Measurements from ENCODE around the gene EFCAB6.

The EFCAB6 gene

DNA sequence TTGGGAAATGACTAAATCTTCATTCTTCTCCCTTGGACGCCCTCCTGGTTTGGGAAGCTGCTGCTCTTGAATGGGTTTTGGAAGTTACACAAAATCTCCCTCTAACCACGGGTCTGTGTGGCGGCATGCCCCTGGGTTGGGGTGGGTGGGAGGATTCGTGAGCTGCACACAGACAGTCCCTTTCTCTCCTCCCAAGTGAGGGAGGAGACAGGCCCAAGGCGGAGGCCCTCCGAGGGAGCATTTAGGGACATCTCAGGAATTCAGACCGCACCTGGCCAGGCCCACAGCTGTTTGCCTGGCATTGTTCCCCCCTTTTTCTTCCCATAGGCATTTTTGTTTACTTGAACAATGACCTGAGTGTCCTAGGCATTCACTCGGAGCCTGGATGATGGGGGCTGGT is 306.2 kb downstream of the EFCAB6 start:
- no peak for DNase-seq (ENCODE audit: low read depth, low spot score)

DNA sequence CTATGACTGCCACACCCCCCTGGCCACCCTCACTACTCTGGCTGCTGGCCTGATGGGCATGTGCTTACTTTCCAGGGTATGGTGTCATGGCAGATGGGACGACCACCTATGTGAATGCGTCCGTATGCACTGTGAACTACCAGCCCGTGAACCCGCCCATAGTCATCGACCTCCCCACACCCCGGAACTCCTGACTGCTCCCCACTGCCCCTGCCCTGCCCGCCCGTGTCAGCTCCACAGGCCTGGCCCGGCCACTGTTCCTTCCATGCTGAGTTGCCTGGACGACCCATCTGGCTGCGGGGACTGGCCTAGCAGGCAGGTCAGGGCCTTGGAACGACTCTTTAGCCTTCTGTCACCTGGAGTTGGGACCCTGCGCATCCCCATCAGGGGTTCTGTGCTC is 306.7 kb downstream of the EFCAB6 start:
- DNase-seq (ENCODE audit: low read depth, low spot score), result no peak

DNA sequence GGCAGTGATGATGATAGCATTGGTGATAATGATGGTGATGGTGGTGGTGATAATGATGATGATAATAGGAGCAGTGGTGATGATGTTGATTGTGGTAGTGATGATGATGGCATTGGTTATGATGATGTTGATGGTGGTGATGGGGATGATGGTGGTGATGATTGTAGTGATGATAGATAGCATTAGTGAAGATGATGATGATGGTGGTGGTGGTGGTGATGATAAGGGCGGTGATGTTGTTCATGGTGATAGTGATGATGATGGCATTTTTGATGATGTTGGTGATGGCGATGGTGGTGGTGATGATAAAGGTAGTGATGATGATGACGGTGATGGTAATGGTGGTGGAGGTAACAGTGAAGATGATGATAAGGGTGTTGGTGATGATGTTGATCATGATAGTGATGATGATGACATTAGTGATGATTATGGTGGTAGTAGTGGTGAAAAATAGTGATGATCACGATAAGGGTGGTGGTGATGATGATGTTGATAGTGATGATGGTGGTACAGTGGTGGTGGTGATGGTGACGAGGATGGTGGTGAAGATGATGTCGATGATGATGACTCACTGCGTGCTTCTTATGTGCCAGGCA is 307.3 kb downstream of the EFCAB6 start:
- no peak for DNase-seq (ENCODE audit: low read depth, low spot score)

DNA sequence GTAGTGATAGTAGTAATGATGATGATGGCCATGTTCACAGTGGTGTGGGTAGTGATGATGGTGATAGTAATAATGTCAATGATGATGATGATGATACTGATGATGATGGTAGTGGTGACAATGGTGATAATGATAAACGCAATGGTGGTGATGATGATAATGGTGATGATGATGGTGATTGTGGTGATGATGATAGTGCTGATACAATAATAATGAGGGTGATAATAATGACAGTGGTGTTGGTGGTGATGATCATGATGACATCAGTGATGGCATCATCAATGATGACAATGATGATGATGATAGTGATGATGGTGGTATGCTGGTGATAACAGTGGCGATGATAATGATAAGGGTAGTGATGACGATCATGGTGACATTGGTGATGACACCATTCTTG is 308.0 kb downstream of the EFCAB6 start:
- no peak for DNase-seq (ENCODE audit: low read depth, low spot score)

DNA sequence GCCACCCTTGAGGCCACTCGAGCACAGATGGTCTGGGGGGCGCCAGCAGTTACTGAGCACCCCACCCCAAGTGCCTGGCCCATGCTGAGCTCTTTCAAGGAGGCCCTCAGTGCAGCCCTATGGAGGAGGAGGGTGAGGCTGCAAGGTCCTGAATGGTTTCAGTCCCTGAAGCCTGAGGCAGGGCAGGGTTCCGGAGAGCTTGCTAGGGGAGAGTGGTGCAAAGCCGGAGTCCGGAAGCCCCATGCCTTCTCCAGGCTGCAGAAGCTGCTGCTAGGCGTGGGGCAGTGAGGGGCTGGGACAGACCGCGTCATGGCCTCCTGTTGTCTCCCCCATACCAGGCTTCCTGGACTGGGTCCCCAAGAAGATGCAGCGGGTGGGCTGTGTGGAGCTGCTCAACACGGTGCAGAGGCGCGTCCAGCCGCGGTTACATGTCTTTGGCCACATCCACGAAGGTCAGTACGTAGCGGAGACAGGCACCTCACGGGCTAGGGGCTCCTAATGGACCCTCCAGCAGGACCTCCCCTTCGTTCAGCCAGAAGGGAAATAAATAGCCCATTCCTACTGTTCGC is 309.7 kb downstream of the EFCAB6 start:
- no peak for DNase-seq (ENCODE audit: low read depth, low spot score)

DNA sequence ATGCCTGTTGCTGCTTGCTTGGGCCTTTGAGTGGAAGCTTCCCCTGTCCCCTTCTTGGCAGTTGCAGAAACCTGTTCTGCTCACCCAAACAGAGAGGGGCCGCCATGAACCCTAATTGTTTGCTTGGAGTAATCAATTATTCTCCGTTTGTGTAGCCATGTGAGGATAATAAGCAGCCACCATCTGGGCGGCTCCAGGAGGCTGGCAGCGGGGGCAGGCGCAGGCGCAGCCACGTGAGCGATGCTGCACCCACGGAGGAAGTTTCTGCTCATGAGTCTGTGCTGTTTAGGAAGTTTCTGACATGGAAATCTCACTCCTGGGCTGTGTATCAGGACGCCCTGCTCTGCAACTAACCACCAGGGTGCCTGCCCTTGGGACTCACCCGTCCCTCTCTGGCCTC is 310.2 kb downstream of the EFCAB6 start:
- no peak for DNase-seq (ENCODE audit: low read depth, low spot score)

DNA sequence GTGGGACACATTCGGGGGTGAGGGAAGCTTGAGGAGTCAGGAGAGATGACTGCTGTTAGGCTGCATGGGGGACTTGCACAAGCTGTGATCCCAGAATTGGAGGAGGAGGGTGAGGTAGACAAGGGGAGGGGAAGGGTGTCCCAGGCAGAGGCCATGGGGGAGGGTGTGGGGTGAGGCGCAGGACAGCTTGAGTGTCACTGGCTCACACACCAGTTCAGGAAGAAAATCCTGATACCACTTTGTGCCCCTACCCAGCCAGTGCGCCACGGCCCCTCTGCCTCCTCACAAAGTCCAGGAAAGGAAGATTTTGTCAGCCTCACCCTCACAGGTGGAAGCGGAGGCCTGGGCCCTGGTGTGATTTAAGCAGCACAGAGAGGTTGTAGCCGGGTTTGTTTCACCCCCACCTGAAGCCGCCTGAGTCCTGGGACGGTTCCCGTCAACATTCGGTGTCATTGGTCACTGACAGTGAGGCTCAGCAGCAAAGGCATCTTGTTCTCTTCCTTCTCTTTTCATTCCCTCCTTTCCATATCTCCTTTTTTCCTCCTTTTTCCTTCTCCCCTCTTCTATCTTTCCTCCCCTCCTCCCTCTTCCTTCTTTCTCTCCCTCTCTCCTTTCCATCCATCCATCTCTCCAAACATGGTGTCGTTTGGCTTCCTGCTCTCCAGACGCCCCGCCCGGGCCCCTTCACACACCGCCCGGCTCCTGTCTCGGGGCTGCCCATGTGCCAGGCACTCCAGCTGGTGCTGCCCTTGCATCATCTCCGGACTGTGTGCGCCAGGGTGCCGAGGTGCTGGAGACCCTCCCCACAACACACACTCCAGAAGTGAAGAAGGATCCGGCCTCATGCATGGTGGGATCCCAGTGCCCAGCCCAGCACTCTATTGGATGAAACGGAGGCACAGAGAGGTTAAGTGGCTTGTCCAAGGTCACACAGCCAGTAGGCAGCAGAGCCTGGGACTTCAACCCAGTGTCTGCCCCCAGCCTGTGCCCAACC is 311.0 kb downstream of the EFCAB6 start:
- DNase-seq (ENCODE audit: low read depth, low spot score), result no peak

DNA sequence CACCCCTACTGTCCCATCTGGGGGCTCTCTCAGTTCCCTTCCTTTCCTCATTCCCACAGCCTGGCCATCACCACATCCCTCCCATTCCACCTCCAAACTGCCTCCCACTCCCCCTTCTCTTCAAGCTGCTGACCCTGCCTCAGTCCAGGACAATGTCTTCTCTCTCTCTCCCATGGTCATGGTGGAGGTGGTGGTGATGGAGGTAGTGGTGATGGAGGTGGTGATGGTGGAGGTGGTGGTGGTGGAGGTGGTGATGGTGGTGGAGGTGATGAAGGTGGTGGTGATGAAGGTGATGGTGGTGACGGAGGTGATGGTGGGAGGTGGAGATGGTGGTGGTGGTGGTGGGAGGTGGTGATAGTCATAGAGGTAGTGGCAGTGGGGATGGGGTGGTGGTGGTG is 313.2 kb downstream of the EFCAB6 start:
- DNase-seq (ENCODE audit: low read depth, low spot score), result no peak

DNA sequence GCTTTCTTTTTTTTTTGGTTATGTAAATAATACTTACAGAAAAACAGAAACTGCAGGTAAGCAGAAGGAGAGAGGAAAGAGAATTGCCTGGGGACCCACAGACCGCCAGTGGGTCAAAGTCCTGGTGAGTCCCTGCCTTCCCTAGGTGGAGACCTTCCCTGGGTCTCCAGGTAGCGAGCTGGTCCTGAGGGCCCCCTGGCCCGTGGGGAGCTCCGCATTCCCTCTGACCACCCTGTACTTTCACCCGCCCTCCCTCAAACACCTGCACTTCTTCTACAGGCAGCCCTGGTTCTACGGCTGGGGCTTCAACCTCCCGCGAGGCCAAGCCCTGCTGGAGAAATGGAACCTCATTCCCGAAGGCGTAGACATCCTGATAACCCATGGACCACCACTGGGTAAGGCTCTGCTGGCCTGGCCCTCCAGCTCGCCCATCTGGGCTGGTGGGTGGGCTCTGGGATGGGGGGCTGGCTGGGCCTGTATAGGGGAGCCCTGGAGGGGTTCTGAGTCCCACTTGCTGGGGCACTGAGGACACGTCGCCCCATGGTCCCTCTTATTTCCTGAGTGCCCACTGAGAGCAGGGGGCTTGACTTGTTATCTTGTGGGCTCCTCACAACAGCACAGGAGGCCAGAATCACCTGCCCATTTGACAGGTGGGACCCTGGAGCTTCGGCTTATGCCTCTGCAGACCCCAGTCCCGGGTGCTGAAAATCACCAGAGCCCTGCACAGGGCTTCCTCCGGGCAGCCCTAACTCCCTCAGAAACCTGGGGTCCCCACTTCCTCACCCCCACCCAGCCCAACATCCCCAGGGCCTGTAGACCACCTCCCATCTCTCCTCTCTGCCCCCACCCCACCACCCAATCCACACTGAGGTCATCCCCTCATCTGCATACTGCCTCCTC is 313.9 kb downstream of the EFCAB6 start:
- DNase-seq (ENCODE audit: low read depth, low spot score), result no peak

DNA sequence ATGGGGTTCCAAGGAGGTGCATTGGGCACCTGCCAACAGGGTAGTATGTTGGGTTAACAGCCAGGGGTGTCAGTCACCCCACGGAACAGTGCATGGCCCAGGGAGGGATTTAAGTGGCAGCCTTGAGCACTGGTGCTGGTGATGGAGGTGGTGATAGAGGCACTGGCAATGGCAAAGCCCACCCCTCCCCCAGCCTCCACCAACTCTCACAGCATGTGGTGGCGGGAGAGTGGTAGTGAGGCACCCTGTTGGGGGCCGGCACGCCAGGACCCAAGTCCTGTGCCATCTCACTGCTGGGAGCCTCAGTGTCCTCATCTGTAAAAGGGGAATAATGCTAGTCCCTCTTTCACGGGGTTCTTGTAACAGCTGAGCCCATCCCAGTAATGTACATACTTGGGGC is 318.8 kb downstream of the EFCAB6 start:
- no peak for DNase-seq (ENCODE audit: low read depth, low spot score)

DNA sequence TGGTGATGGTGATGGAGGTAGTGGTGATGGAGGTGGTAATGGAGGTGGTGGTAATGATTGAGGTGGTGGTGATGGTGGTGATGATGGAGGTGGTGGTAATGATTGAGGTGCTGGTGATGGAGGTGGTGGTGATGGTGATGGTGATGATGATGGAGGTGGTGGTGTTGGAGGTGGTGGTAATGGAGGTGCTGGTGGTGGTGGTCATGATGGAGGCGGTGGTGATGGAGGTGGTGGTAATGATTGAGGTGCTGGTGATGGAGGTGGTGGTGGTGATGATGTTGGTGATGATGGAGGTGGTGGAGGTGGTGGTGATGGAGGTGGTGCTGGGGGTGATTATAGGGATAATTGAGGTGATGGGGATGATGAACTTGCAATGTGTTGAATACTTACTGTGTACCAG is 320.4 kb downstream of the EFCAB6 start:
- no peak for DNase-seq (ENCODE audit: low read depth, low spot score)

DNA sequence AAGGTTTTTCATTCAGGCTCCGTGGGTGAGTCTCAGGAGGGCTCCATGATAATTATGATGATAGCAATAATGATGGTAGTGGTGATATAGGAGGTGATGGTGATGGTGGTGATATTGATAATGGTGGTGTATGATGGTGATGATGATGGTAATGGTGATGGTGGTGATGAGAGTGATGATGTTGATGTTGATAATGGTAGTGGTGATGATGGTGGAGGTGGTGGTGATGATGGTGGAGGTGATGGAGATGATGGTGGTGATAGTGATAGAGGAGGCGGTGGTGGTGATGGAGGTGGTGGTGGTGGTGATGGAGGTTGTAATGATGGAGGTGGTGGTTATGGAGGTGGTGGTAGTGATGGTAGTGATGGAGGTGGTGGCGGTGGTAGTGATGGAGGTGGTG is 320.9 kb downstream of the EFCAB6 start:
- DNase-seq (ENCODE audit: low read depth, low spot score), result no peak

DNA sequence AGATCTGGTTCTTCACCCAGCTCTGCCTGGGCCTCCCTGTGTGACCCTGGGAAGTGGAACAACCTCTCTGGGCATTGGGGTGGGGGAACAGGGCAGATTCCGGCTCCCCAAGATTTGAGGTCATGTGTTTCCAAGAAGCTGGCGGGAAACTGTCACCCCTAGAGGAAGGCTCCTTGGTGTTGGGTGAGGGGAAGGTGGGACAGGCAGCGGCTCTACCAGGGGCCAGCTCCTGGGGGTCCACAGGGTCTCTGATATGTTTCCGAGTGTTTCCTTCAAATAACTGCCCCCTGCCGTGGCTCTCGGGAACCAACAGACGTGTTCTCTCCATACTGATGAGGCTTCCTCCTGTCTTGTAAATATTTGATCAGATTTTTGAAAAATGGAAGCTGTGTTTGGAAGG is 321.8 kb downstream of the EFCAB6 start:
- no peak for DNase-seq (ENCODE audit: low read depth, low spot score)

DNA sequence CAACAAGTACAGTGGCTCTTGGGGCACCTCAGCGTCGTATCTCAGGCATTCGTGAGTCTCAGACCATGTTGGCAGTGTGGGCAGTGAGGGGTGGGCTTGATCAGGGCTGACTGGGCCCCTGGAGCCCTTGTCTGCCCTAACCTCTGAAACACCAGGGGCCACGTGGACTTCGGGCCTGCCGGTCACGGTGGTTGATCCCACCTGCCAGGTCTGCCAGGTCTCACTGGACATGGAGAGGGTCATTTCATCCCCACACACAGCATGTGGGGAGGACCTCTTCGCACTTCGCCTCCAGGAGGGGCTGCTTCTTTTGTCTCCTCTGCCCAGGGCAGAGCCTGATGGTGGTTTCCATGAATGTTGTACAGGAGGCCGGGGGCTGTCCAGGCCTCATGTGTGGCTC is 323.2 kb downstream of the EFCAB6 start:
- DNase-seq (ENCODE audit: low read depth, low spot score), result no peak

DNA sequence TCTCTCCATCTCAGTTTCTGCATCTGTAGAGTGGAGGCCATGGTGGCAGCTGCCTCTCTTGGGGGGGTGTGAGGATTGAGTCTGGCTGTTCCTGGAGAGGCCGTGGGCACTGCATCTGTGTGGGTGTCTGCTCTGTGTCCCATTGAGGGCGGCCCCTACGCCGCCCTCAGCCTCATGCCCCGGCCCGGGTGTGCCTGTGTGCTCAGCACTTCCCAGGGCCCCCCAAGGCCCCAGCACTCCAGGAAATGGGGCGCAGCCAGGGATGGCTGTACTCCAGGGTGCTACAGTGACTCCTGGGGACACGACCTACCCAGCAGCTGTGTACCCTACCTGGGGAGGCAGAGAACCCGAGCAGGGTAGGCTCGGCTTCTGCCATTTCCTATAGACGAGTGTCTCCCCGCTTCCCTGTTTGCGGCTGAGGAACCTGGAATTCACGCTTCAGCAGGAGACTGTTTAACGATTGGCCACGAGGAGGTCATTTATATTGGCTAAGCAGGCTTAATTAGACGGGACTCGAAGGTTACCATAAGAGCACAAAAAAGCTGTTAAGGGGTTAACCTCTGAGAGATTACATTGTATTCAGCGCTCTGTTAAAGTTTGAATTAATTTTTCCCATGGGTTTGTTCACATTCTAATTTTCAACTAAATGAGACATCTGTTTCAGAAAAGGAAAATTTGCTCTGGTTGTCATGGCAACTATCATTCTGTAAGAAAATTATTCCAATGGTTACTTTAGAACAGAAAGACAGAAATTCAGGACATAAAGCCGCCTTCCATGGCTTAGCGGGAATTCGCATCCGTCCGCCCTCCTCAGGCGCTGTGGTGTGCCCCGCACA is 323.9 kb downstream of the EFCAB6 start:
- DNase-seq (ENCODE audit: low read depth, low spot score), result no peak

DNA sequence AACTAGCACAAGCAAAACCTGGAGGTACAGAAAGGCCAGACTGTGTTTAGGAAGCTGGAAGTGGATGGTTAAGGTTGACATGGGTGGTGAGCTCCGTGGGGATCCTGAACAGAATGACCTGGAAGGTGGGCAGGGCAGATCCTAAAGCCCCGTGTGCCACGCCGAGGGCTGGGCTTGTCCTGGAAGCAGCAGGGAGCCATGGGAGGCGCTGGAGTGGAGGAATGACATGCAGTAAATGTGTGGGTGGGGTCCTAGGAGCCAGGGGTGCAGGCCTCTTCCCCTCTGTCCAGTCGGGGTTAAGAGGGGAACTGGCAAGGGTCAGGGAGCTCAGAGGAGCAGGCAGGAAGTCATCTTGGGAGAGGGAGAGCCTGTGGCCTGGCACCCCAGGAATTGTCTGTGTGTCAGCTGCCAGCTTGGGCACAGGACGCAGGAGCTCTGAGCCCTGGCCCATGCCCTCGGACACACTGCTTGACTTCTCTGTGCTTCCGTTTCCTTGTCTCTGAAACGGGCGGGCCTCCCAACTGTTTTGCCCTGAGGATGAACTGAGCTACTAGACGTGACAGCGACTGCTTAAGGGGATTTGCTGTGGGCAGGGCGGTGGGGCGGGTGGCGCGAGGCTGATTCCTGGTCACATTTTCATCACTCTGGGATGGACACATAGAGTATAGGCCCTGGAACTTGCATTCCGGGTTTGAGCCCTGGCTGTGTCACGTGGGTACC is 324.6 kb downstream of the EFCAB6 start:
- DNase-seq (ENCODE audit: low read depth, low spot score), result no peak

DNA sequence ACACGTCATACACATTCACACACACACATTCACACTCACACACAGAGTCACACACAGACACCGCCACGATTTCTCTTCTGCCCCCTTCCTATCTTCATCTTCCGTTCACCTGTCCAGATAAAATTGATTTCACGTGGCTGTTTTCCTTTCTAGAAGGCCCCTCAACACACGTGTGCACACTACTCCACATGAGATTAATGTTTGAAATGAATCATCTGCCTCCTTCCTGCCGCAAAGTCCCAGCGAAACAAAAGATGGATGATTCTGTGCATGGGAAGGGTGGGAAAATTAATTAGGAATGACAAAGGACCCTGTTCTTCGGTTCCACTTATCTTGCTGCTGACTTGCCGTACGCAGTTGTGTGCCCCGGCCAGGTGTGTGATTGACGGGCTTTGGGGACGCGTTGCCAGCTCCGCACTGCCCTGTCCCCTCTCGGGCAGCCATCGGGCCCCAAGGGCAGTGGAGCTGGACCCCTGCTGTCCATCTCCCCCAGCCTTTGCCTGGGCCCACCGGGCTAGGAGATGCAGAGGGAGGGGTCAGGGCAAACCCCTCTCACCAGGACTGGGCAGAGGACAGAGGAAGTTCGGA is 326.5 kb downstream of the EFCAB6 start:
- no peak for DNase-seq (ENCODE audit: low read depth, low spot score)

DNA sequence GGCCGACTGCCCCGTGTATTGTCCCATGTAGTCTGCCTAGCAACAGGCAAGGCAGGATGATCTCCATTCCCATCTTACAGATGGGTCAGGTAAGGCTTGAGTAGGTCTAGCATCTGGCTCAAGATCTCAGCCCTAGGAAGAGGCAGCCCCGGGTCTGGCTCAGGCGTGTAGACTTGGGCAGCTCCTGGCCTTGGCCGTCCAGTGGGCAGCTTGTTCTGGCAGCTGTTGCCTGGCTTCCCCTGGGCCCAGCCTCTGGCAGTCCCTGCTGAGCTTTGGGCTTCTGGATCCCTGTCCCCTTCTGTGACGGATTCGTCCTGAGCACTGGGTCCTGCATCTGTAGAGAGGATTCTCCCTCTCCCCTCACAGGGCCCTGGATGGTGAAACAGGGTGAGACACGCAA is 327.9 kb downstream of the EFCAB6 start:
- no peak for DNase-seq (ENCODE audit: low read depth, low spot score)

DNA sequence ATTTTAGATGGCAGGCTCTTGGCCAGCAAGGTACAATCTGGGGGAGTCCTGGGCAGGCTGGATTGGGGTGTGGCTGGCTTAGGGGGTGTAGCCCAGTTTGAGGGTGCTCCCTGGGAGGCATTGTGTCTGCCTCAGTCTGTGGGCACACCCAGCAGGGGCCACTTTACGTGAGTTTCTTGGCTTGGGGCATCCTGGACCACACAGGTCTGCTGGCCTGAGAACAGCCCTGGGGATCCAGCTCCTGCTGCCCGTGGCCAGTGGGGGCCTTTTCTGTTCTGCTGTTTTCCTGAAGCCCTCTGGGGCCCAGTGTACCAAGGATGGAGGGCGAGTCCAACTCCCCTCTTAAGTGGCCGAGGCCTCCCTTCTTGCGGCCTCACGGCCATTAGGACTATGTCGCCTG is 328.4 kb downstream of the EFCAB6 start:
- DNase-seq (ENCODE audit: low read depth, low spot score), result no peak

DNA sequence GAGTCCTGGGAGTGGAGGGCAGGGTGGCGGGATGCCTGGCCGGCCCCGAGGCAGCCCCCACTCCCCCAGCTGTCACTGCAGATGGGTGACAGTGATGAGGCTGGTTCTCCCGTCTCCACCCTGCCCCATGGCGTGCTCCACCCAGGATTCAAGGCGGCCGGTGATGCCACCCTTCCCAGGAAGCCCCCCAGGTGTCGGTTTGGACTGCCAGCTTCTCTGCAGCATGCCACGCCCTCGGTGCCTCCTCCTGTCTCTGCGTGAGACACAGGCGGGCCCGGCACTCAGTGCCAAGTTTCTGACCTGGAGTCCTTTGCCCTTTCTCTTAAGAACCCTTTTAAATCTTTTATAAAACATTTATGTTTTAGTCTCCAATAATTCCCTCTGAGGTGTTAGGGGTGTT is 328.8 kb downstream of the EFCAB6 start:
- no peak for DNase-seq (ENCODE audit: low read depth, low spot score)

All from activated naive CD8-positive, alpha-beta T cell treated with anti-CD3 and anti-CD28 coated beads, Interleukin-2, amount 50 U/mL, for 16 hours (primary cell).